ENCODE measurements around the gene NCK2. TPM values are rescaled to one million over a fixed set of nuclear protein-coding genes. Genes with fewer than 3 reads are reported as not detected.

The NCK2 gene
- total RNA-seq, 1 experiment from 2014 or later, result 75.4 TPM

GRCh38 chr2:105868060-105868459, 123.3 kb downstream of the NCK2 start (continued):
- TF ChIP-seq ZNF512 (CRISPR knock-in tag; IDR thresholded peaks at IDR 0.05; ENCODE audit: borderline replicate concordance), result no peak
- TF ChIP-seq, protein P1, sequence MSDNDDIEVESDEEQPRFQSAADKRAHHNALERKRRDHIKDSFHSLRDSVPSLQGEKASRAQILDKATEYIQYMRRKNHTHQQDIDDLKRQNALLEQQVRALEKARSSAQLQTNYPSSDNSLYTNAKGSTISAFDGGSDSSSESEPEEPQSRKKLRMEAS (CRISPR knock-in tag; IDR thresholded peaks at IDR 0.05), result no peak
- no peak for TF ChIP-seq E2F1 (CRISPR knock-in tag; IDR thresholded peaks at IDR 0.05)
- TF ChIP-seq, protein P2, sequence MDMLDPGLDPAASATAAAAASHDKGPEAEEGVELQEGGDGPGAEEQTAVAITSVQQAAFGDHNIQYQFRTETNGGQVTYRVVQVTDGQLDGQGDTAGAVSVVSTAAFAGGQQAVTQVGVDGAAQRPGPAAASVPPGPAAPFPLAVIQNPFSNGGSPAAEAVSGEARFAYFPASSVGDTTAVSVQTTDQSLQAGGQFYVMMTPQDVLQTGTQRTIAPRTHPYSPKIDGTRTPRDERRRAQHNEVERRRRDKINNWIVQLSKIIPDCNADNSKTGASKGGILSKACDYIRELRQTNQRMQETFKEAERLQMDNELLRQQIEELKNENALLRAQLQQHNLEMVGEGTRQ (CRISPR knock-in tag; IDR thresholded peaks at IDR 0.05), result no peak
- TF ChIP-seq GTF2I (CRISPR knock-in tag; conservative IDR thresholded peaks at IDR 0.05), result no peak
- no peak for TF ChIP-seq GRHL2 (CRISPR knock-in tag; IDR thresholded peaks at IDR 0.05; ENCODE audit: insufficient replicate concordance, severe bottlenecking)

- POLR2A ChIA-PET, result no interaction called here
- CTCF ChIA-PET, result no interaction called here
- DNase-seq (ENCODE audit: low spot score) (no peak), ATAC-seq (no peak)
- no peaks in the 10 kb centered on the region for H3K9me3 Mint-ChIP-seq
- H3K4me3 Mint-ChIP-seq, result no peak overlapping the region
- TF ChIP-seq ELF4 (CRISPR knock-in tag; IDR thresholded peaks at IDR 0.05; ENCODE audit: low read depth), result no peak
- TF ChIP-seq, protein P3, sequence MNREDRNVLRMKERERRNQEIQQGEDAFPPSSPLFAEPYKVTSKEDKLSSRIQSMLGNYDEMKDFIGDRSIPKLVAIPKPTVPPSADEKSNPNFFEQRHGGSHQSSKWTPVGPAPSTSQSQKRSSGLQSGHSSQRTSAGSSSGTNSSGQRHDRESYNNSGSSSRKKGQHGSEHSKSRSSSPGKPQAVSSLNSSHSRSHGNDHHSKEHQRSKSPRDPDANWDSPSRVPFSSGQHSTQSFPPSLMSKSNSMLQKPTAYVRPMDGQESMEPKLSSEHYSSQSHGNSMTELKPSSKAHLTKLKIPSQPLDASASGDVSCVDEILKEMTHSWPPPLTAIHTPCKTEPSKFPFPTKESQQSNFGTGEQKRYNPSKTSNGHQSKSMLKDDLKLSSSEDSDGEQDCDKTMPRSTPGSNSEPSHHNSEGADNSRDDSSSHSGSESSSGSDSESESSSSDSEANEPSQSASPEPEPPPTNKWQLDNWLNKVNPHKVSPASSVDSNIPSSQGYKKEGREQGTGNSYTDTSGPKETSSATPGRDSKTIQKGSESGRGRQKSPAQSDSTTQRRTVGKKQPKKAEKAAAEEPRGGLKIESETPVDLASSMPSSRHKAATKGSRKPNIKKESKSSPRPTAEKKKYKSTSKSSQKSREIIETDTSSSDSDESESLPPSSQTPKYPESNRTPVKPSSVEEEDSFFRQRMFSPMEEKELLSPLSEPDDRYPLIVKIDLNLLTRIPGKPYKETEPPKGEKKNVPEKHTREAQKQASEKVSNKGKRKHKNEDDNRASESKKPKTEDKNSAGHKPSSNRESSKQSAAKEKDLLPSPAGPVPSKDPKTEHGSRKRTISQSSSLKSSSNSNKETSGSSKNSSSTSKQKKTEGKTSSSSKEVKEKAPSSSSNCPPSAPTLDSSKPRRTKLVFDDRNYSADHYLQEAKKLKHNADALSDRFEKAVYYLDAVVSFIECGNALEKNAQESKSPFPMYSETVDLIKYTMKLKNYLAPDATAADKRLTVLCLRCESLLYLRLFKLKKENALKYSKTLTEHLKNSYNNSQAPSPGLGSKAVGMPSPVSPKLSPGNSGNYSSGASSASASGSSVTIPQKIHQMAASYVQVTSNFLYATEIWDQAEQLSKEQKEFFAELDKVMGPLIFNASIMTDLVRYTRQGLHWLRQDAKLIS (CRISPR knock-in tag; IDR thresholded peaks at IDR 0.05; ENCODE audit: borderline replicate concordance), result no peak
- TF ChIP-seq FOXK1 (CRISPR knock-in tag; IDR thresholded peaks at IDR 0.05), result no peak
- TF ChIP-seq TEAD1 (CRISPR knock-in tag; IDR thresholded peaks at IDR 0.05), result no peak
- TF ChIP-seq, protein P4, sequence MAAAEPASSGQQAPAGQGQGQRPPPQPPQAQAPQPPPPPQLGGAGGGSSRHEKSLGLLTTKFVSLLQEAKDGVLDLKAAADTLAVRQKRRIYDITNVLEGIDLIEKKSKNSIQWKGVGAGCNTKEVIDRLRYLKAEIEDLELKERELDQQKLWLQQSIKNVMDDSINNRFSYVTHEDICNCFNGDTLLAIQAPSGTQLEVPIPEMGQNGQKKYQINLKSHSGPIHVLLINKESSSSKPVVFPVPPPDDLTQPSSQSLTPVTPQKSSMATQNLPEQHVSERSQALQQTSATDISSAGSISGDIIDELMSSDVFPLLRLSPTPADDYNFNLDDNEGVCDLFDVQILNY (CRISPR knock-in tag; IDR thresholded peaks at IDR 0.05), result no peak
- TF ChIP-seq ZNF423 (CRISPR knock-in tag; IDR thresholded peaks at IDR 0.05), result no peak
- no peak for TF ChIP-seq GABPB1 (CRISPR knock-in tag; IDR thresholded peaks at IDR 0.05)
- TF ChIP-seq TCF7 (CRISPR knock-in tag; IDR thresholded peaks at IDR 0.05; ENCODE audit: low read depth), result no peak
- TF ChIP-seq NFE2L1 (CRISPR knock-in tag; IDR thresholded peaks at IDR 0.05), result no peak
- no peak for TF ChIP-seq ZNF317 (CRISPR knock-in tag; IDR thresholded peaks at IDR 0.05; ENCODE audit: borderline replicate concordance, low read depth)
- TF ChIP-seq NR2C2 (CRISPR knock-in tag; IDR thresholded peaks at IDR 0.05), result no peak
- TF ChIP-seq IRF2 (CRISPR knock-in tag; IDR thresholded peaks at IDR 0.05; ENCODE audit: borderline replicate concordance, low read depth), result no peak
- no peak for TF ChIP-seq FOXP4 (CRISPR knock-in tag; IDR thresholded peaks at IDR 0.05)
- TF ChIP-seq, protein P5, sequence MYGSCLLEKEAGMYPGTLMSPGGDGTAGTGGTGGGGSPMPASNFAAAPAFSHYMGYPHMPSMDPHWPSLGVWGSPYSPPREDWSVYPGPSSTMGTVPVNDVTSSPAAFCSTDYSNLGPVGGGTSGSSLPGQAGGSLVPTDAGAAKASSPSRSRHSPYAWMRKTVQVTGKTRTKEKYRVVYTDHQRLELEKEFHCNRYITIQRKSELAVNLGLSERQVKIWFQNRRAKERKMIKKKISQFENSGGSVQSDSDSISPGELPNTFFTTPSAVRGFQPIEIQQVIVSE (CRISPR knock-in tag; IDR thresholded peaks at IDR 0.05; ENCODE audit: borderline replicate concordance), result no peak
- TF ChIP-seq GTF2I (CRISPR knock-in tag; conservative IDR thresholded peaks at IDR 0.05), result no peak
- H3K4me1 Mint-ChIP-seq, result peaks cover 38% of the 10 kb centered on the region
- H3K27ac Mint-ChIP-seq, result no peak overlapping the region; the same call in 1 of the 2 replicates
- H3K36me3 Mint-ChIP-seq, result no peaks in the 10 kb centered on the region
- no peaks in the 10 kb centered on the region for H3K27me3 Mint-ChIP-seq (ENCODE audit: low read depth)
These were observed 124.6 kb downstream of the NCK2 start for GRCh38 chr2:105869341-105869740.

Measured in WTC11 (cell line).